ENCODE results near the gene TIMM44.

Gene TIMM44

GRCh38 chr19:7942981-7943443 lies 454 bp downstream of the TIMM44 start:
- no peak for DNase-seq

DNA sequence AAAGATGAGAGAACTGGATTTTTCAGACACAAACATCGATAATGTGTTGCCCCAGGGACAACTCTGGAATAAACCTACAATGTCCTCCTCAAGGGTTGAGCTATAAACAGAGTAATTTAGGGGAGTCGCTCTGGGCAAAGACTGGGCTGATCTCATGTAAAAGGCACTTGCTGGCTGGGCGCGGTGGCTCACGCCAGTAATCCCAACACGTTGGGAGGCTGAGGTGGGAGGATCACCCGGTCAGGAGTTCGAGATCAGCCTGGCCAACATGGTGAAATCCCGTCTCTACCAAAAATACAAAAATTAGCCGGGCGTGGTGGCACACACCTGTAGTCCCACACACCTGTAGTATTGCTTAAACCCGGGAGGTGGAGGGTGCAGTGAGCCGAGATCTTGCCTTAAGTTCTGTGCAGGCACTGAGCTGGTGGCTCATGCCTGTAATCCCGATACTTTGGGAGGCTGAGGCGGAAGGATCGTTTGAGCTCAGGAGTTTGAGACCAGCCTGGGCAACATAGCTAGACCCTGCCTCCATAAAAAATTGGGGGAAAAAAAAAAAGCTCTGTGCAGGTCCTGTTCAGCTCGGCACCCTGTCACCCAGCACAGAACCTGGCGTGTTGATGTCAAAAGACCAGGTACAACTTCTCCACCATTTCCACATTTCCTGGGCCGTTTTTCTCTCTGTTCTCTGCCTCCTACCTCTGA lies 1.4 kb downstream of the TIMM44 start:
- DNase-seq: no peak

DNA sequence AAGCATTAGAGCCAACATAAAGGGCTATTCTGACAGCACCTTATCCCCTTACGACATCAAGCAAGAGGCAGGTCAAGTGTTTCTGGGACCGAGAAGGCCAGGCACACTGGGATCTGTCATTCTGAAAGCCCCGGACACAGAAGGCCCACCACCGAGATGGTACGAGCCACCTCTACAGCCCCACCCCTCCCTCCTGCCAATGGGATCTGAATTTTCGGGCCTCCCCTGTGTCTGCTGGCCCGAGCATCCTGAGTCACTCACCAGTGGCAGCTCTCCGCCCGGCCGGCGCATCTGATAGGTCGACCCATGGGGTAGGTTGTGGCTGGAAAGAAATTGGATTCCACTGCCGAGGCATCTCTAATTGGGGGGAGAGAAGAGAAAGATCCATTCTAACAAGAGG lies 2.6 kb downstream of the TIMM44 start:
- no peak for DNase-seq

DNA sequence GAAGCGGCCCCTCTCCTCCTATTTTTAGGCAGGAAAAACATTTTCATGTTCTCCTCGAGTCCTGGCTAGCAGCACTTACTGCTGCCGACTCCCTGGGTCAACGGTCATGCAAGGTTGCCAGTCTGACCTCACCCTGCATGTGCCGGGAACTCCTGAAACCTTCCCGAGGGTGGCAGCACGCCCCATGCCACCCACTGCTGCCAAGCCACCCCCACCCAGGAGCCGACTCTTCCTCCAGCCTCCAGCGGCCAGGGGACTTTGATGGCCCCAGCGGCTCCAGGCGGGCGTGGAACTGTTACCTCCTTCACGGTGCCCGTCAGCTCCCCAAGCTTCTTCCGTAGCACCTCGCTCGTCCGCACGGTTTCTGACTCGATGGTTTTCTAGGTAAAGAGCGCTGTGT lies 8.7 kb downstream of the TIMM44 start:
- no peak for DNase-seq

GRCh38 chr19:7933828-7934725 lies 9.4 kb downstream of the TIMM44 start:
- peak; percentile 44 for DNase-seq

- no peak for DNase-seq
Observed at GRCh38 chr19:7933411-7933810, 10.1 kb downstream of the TIMM44 start.

- DNase-seq: no peak
Observed at GRCh38 chr19:7932930-7933300, 10.6 kb downstream of the TIMM44 start.

GRCh38 chr19:7932276-7932929 lies 11.1 kb downstream of the TIMM44 start:
- DNase-seq: peak; percentile 51

GRCh38 chr19:7931221-7932061 lies 12.0 kb downstream of the TIMM44 start:
- peak; percentile 54 for DNase-seq

GRCh38 chr19:7930765-7931164 lies 12.7 kb downstream of the TIMM44 start:
- DNase-seq: no peak

DNA sequence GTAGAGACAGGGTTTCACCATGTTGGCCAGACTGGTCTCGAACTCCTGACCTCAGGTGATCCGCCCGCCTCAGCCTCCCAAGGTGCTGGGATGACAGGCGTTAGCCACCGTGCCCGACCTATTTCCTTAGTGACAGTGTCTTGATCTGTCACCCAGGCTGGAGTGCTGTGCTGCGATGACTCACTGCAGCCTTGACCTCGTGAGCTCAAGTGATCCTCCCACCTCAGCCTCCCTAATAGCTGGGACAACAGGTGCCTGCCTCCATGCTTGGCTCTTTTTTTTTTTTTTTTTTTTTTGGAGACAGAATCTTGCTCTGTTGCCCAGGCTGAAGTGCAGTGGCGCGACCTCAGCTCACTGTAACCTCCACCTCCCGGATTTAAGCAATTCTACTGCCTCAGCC lies 13.4 kb downstream of the TIMM44 start:
- peak; percentile 48 for DNase-seq

GRCh38 chr19:7928741-7929701 lies 14.4 kb downstream of the TIMM44 start:
- DNase-seq: peak; percentile 81

DNA sequence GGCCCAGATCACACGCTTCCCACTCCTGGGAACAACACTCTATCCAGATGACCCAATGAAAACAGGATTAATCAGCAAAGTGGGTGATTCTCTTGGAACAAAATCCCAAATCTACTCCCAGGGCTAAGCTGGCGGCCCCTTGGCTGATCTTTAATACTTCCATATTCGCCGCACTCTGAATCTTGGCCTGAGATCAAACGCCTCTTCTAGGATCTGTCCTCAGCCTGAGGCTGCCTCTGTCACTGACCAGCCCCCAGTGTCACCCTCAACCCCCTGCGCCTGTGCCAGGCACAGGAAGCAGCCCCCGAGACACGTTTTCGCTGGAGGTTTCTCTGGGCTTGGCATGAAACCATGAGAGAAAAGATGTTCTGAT lies 15.1 kb downstream of the TIMM44 start:
- DNase-seq: no peak

DNA sequence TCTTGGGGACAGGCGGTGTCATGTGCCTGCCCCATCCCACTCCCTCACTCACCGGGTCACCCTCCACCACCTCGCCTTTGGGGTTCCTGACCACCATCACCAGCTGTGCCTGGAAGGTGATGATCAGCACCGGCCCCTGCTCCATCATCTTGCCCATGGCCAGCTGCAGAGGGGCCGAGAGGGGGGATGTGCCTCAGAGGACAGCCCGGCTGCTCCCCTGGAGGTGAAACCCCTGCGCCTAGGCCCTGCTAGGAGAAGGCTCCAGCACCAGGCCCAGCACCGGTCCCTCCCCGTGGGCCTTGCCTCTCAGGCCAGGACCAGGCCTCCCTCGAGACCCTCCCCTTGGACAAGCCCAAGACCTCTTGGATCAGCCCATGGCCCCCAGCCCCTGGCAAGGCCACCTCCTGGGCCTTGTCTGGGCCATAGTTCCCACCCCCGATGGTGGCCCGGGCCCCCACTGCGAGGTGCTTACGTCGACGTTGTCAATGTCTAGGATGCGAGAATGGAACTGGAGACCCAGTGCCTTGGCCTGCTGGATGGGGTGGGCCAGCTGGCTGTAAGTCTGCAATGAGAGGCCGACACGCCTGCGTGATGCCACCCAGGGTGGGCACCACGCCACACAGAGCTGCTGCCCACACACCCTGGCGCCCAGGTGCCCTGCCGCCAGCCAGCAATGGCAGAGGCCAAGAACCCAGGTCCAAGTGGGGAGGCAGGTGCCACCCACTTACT lies 15.7 kb downstream of the TIMM44 start:
- no peak for DNase-seq

GRCh38 chr19:7926727-7927604 lies 16.5 kb downstream of the TIMM44 start:
- DNase-seq: peak; percentile 54

DNA sequence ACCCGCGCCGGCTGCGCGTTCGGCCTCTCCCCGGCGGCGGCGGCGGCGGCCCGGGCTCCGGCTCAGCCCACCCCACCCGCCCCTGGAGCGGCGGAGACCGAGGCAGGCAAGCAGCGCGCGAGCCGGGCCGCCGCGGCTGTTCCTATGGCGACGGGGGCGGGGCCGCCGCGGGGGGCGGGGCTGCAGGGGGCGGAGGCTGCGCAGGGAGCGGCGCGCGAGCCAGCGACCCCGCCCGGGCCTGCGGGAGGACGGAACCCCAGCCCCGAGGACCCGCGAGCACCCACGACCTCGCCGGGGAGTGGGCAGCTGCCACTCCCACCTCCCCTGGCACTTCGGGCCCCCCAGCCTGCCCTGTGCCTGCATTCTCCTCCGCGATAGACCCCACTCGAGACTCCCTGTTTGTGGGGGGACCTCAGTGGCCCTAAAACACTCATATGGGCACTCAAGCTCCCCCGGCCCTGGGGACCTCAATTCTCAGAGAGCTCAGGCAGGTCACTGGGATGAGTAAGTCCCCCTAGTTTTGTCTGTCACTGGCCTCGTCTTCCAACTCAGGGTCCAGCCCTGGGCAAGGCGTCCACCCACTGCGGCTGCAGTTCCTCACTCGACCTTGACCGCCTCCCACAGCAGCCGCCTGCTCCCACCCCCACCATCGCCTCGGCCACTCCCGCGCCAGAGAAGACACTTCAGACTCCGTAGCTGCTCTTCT lies 17.3 kb downstream of the TIMM44 start, which contains the start of gene CTXN1:
Gene CTXN1, minus strand, starts transcription at position 115 of the 706 bp plus-strand sequence. CDS start 597 bp downstream, outside the sequence.
- DNase-seq: peak; percentile 84

DNA sequence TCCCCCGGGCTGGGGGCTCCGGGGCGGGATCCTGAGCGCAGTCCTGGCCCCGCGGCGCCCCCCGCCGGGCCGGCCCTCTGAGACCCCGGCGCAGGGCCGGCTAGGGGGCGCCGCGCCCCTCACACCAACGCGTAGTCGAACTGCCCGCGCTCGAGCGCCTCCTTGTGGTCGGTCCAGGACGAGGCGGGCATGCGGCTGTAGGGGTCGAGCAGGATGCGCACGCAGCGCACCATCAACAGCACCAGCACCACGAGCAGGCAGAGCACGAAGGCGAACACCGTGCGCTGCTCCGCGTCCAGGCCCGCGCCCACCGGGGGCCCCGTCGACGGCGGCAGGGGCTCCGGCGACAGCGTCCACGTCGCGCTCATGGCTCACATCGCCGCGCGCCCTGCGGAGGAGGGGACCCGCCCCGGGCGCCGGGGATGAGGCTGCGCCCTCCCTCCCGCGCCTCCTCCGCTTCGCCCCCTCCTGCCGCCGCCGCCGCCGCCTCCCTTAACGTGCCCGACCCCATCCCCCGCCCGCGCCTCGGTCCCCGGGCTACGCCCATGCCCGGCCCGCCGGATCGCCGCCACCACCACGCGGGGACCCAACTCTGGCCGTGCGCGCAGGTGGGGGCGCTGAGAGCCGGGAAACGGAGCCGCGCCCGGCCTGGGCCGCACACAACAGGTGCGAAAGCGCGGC lies 18.2 kb downstream of the TIMM44 start:
- peak; percentile 92 for DNase-seq

DNA sequence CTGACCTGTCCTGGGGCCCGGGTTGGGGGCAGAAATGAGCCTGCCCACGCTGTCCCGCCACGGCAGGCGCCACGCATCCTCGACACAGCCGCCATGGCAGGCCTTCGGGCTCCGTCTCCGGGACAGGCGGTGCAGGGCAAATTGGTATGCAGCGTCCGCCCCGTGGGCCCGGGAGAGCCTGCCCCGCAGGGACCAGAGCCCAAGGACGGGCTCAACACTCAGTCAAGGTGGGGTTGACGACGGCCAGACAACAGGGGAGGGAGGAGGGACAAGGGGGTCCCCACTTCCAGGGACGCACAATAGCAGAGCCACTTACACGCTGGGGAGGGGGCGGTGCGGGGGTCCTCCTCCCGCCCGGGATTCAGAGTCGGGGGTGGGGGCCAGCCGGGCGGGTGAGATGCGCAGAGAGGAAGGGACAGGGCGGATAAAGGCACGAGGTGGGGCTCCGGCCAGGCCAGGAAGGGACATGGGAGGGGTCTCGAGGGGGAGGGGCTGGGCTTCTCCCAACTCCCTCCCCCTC lies 18.8 kb downstream of the TIMM44 start:
- DNase-seq: peak; percentile 47
